ENCODE results near the gene PRDM7.
A peak's percentile ranks its signal among the peaks of the same experiment; 100 is the strongest.

Gene PRDM7

GRCh38 chr16:90028985-90029384, 48.1 kb downstream of the PRDM7 start:
- H3K4me3 ChIP-seq (replicated peaks in 1 of 2; ENCODE audit: low read depth in 2 of 2, low read length in 2 of 2): no peak overlapping the region
- no peak for TF ChIP-seq CTCF (IDR thresholded peaks at IDR 0.05; ENCODE audit: low read depth, low read length)
- no peak for DNase-seq (ENCODE audit: low read depth in 2 of 2)

- TF ChIP-seq CTCF (IDR thresholded peaks at IDR 0.05; ENCODE audit: low read depth, low read length): no peak
- DNase-seq (ENCODE audit: low read depth in 2 of 2): no peak
- no peak overlapping the region for H3K4me3 ChIP-seq (replicated peaks in 1 of 2; ENCODE audit: low read depth in 2 of 2, low read length in 2 of 2)
Observed at GRCh38 chr16:90027611-90028010, 49.5 kb downstream of the PRDM7 start.

GRCh38 chr16:90026135-90026534, 51.0 kb downstream of the PRDM7 start:
- TF ChIP-seq CTCF (IDR thresholded peaks at IDR 0.05; ENCODE audit: low read depth, low read length): no peak
- no peak for DNase-seq (ENCODE audit: low read depth in 2 of 2)
- H3K4me3 ChIP-seq (replicated peaks in 1 of 2; ENCODE audit: low read depth in 2 of 2, low read length in 2 of 2): no peak overlapping the region

GRCh38 chr16:90023078-90023447, 54.1 kb downstream of the PRDM7 start:
- peak overlapping the region; percentile 78 to 80 for H3K4me3 ChIP-seq (replicated peaks in 1 of 2; ENCODE audit: low read depth in 2 of 2, low read length in 2 of 2)
- DNase-seq (ENCODE audit: low read depth in 2 of 2): no peak

GRCh38 chr16:90022209-90023077, 54.7 kb downstream of the PRDM7 start:
- peak; percentile 88 to 89 for DNase-seq (ENCODE audit: low read depth in 2 of 2)
- peak overlapping the region; percentile 78 to 80 for H3K4me3 ChIP-seq (replicated peaks in 1 of 2; ENCODE audit: low read depth in 2 of 2, low read length in 2 of 2)
- no peak for TF ChIP-seq CTCF (IDR thresholded peaks at IDR 0.05; ENCODE audit: low read depth, low read length)

More at GRCh38 chr16:90023078-90023447, 54.1 kb downstream of the PRDM7 start:
- TF ChIP-seq CTCF (IDR thresholded peaks at IDR 0.05; ENCODE audit: low read depth, low read length): no peak

- no peak overlapping the region for H3K4me3 ChIP-seq (replicated peaks in 1 of 2; ENCODE audit: low read depth in 2 of 2, low read length in 2 of 2)
- TF ChIP-seq CTCF (IDR thresholded peaks at IDR 0.05; ENCODE audit: low read depth, low read length): no peak
- DNase-seq (ENCODE audit: low read depth in 2 of 2): peak in 1 of 2 donors; percentile 35
Observed at GRCh38 chr16:90020838-90021382, 56.2 kb downstream of the PRDM7 start.
